Medulla oblongata (tissue), 1 donor: ENCODE results near the gene TMEM106B.
A peak's percentile ranks its signal among the peaks of the same experiment; 100 is the strongest.

Experiments used
- DNase-seq: peaks from one replicate; pipeline ENCODE4 v3.0.0-alpha.2; 2015; ENCODE audit errors: extremely low spot score

The TMEM106B gene

DNA sequence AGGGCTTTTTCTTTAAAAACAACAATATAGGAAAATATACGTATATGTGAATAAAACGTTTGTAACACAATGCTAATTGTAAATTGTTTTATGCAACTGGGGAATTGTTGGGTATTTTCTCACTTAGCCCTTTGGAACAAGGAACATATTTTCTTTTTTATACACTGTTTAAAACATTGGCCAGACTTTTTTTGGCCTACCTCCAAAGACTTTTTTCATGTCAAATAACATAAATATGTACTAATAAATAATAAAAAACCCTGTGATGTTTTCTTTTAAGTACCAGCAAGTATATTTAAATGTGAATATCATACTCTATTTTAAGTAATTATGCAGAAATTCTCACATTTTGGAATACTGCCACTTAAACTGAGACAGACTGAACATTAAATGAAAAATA, 15.7 kb downstream of the TMEM106B start:
- no peak for DNase-seq

DNA sequence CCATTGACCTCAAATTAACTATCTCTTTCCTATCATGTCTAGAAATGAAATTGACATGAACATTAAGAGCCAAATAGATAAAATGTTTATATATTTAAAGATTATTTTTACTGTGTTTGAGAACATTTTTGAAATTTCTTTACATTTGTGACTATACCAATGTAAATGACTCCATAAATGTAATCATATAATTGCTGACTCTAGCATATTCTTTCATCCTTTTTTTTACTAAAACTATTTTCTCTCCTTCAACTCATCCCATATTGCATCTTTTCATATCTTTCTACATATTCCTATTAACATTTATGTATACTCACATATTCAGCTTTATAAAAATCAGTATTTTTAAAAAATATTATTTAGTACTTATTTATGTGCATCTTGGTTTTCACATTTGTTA, 16.9 kb downstream of the TMEM106B start:
- no peak for DNase-seq

DNA sequence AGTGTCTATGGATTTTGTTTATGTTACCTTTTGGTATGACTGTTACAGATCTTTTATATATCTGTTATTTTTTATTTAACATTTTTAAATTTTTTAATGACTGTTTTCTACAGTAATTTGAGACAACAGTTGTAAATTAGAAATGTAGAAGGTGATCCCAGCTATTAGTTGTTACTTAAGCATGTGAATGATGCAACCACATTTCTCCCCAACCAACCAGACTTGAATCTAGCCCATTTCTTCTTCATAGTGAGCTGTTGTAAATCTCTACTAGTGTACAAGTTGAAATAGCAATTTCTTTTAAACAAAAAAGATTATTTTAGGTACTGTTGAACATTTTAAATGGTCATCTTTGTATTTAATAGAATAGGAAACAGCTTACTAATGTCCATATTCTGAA, 18.0 kb downstream of the TMEM106B start:
- DNase-seq = no peak

DNA sequence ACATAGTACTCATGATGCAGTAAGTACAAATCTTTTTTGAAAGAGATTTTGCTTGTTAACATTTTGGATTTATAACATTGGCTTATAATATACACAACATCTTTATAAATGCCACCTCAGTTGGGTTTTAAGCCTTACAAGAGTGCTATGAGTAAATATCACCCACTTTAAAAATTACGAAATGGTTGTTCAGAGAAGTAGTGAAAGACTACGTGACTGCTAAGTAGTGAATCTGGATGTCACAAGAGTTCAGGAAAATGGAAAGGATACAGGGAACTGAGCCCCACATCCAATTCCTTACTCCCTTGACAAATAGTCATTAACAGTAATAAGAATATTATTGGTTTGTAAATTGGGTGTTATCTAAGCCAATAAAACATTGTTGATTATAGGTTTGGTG, 20.0 kb downstream of the TMEM106B start:
- DNase-seq = no peak

DNA sequence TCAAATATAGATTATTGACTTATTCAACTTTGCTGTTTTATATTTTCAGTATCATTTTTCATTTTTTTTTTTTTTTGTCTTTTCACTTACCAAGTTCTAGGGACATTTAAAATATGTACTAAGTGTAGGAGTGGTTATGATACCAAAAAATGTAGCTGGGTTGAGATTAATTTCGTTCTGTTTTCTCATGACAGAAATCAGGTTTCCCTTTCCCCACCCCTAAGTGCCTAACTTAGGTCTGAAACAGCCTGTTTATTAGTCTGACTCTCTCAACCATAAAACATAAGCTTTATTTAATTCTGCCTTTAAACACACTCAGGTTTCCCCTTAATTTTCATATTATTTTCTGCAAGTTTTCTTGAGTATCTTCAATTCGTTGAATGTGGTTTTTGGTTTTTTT, 22.1 kb downstream of the TMEM106B start:
- DNase-seq = no peak

DNA sequence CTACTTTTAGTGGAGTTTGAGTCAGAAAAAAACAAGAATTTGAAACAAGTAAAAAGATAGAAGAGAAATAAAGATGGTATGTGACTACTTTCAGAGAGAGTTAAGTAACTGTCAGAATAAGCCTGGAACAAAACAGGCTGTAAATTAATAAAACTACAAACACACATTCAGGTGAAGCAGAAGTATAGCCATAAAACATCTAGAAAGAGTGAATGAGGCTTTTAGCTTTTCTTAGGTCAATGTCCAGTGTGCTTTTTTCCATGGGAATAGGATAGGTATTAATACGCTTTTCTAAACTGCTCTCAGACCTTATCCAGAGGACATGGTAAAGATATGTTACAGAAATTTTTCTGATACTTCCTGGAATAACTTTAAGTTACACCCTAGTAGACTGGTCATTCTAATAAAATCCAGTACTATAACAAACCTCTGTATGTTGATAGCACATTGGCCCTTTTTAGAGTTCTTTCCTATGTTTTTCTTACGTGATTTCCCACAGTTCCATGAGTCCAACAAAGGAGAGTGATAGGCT, 23.3 kb downstream of the TMEM106B start:
- no peak for DNase-seq

DNA sequence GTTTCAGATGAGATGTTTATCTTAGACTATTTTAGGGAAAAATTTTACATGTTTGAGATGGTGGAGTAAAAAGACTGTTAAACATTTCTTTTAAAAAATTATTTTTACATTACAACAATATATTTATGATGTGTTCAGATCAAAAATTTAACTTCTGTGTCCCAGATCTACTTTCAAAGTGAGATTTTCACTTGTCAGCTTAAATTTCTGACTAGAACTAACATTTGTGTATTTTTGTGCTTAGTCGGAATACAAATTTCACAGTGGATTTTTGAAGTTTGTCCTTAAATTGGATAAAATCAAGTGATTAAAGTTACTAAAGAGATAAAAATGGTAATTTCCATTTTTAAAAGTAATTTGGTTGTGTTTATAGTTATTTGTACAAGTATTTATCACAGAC, 24.9 kb downstream of the TMEM106B start:
- no peak for DNase-seq

DNA sequence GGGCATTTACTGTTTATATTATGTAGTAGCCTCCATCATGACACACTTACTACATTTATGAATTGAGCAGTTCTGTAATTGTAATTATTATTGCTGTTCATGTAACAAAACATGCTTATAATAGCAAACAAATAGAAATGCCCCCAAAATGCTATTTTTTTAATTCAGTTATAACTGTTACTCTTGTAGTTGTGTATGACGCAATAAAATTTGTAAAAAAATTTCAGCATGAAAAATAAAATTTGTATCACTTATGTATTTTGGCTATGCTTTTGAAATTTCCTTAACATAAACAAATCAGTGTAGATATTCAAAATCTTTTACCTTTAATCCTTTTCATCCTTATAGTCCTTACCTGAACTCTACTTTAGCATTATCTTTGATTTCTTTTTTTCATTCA, 25.9 kb downstream of the TMEM106B start:
- DNase-seq = no peak

DNA sequence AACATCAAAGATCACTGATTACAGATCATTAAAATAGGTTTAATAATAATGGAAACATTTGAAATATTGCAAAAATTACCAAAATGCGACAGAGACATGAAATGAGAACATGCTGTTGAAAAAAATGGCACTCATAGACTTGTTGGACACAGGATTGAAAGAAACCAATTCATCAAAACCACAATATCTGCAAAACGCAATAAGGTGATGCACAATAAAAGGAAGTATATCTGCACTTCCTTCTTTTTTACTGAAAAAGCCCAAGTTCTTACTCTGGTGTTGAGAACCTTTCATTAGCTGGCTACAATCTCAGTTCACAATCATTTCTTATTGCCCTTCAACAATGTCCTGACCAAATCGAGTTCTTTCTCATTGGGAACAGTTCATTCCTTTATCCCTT, 28.7 kb downstream of the TMEM106B start:
- DNase-seq = no peak

DNA sequence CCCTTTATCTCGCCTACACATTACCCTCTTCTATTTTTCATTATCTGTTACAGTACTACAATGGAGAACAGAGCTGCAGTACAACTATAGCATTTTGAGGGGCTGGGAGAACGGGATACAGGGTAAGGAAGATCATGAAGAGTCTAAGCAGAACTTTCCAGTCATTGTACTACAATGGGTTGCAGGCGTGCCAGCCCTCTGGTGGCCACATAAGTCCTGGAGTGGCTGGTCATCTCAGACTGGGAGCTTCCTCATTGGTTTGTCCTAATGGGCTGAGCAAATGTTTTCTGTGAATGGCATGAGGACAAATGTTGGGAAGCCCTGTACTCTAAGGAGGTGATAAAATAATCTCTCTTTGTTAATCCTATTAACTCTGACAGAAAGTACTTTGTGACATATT, 33.0 kb downstream of the TMEM106B start:
- DNase-seq = no peak

DNA sequence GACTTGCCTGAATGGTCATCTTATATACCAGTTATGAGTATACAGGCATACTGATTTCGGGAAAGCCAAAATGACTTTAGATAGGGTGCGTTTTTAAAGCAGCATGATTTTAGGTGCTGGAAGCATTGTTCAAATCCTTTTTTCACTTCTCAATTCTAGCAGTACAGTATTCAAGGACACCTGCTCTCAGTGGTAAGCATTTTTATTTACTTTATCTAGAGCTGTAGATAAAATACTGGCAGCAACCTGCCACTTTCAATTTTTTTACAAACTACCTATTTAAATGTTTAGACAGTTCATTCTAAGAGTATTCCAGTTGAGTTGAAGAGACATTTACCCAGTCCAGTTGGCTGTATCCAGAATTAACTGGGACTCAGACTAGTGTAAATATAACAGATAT, 33.6 kb downstream of the TMEM106B start:
- DNase-seq = no peak

DNA sequence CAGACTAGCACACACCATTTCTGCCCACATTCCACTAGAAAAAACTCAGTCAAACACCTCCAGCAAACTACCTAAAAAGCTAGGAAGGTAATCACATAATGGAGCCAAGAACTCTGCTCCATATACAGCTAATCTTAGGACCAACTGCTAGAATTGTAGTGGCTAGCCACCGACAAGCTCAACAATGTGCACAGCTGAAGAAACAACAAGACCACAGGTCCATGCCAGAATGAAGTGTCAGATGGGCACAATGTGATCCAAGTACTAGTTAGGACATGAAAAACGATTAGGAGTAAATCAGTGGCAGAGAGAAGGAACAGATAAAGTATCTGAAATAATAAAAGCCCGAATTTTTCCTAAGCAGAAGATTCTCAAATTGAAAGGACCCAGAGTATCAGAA, 38.6 kb downstream of the TMEM106B start:
- DNase-seq = no peak

DNA sequence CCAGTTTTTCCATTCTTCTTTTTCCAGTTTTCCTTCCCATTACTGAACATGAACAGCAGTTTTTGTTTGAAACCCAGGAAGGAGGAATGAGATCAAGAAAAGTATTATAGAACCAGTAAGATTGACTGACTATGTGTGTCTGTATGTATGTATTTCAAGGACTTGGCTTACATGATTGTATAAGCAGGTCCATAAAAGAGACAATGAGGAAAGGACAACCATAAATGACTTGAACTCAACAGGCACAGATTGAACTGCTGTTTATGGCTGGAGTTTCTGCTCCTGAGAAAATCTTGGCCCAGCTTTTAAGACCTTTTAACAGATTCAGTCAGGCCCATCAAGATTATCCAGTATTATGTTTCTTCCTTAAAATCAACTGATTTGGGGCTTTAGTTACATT, 39.1 kb downstream of the TMEM106B start:
- DNase-seq = no peak

DNA sequence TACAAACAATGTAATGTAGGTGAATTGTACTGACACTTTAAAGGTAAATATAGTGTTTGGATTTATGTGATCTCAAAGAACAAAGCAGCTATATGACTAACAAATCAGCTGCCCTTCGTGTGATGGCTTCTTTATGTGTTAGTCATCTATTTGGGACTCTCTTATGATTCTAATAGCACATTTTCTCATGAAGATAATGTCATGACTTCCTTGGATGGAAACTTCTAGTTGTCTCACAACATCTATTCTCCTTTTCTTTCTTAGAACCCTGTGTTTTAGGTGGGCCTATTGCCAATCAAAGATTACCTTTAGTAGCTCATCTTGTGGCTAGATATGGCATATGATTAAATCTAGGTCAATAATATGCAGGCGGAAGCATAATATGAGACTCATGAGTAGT, 45.0 kb downstream of the TMEM106B start:
- DNase-seq = no peak

DNA sequence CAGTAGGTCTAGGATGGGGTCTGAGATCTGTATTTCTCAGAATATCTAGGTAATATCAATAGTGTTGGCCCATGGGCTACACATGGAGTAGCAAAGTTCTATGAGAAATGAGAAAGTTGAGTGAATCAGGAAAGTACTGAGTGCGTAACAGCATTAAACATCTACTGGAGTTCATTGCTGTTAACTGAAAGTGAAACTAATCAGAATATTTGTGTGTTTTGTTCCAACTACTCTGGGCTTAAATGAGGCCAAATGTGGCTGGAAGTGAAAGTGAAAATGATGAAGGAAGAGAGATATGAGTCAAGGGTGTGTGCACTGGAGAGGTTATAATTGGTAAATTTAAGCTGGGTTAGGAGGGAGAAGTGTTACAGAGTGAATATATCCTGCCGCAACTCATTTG, 46.5 kb downstream of the TMEM106B start:
- DNase-seq = peak; percentile 23

DNA sequence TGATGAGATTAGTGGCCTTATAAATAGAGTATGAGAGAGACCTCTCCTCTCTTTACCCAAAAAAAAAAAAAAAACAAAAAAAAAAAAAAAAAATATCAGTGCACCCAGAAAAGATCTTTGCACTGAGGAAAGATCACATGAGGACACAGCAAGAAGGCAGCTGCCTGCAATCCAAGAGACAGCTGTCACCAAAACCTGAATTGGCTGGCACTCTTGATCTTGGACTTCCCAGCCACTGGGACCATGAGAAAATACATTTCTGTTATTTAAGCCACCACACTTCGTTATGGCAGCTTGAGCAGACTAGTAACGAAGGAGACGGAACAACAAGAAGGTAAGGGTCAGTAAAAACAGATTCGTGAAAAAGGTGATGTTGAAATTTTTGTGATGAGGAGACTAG, 47.0 kb downstream of the TMEM106B start:
- no peak for DNase-seq

DNA sequence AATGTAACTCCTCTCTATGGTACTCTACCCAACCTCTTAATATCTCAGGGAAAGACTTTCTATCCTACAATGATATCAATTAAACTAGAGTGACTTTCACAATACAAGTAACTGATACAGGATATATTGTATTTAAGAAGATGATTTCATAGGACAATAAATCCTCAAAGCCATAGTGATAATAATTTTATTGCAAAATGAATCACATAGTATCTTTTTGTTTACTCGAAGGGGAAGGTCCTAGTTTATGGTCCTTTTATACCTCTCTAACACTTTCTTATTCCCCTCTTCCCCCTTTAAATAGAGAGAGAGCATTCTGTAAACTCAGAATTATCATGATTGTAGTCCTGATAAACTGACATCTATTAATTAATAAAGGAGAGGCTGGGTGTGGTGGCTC, 56.4 kb downstream of the TMEM106B start:
- no peak for DNase-seq

DNA sequence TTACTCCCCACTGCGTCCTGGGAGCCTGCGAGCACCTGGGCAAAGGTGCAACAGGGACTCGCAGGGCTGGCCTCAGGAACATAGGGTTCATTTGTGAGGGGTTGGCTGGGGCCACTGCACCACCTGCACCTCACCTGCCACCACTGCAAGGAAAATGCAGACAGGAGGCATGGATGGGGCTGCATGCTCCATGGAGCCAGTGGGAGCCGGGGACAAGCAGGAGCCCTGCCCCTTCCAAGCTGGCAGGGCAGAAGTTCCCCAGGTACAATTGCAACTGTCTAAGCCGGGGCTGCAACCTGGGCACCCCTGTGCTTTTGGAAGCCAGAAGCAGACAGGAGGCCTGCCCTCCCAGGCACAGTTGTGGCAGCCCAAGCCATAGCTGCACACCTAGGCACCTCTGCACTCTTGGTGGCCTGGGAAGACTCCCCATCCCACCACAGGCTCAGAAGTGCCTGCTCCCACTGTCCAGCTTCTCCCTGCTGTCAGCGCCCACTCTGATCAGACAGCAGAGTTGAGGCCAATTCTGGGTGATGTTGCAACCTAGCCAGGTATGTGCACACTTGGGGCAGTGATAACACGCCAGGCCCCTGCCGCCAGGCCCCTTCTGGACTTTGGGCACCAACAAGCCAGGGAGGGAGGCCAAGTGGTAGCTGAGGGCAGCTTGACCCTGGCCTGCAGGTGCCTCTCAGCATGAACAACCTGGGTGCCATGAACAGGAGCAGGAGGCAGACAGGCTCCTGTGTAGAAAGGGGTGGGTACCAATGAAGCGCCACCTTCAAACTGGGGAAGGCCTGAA, 58.2 kb downstream of the TMEM106B start:
- DNase-seq = no peak

DNA sequence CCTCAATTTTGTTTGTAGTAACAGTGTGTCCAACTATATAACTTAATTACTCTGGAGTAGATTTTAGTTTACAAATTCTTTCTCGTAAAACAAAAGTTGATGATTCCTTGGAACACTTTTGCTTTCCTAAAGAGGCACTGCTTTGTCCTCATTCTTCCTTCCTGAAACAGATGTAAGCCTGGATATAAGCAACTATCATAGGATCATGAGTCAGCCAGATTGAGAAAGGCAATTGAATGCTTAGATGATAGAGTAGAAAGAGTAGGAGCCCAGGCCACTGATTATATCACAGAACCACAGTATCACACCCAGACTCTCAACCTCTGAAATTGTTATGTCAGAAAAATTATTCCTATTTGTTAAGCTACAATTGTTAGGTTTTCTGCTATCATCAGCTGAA, 69.9 kb downstream of the TMEM106B start:
- no peak for DNase-seq

DNA sequence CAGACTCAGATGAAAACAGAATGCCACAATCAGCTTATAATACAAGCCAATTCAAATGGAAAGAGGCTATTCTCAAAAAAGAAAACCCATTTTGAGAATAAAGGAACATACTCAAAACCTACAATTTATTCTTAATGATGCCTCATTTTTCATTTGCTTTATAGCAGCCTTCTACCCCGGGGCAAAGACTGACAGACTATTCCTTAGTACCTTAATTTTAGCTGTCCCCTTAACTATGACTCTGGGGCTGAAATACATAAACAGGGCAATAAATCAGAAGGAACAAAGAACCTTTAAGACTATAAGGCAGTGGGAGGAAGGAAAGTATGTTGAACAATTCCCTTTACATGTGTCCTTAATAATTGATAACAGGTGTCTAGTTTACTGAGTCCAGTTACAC, 76.8 kb downstream of the TMEM106B start:
- no peak for DNase-seq

DNA sequence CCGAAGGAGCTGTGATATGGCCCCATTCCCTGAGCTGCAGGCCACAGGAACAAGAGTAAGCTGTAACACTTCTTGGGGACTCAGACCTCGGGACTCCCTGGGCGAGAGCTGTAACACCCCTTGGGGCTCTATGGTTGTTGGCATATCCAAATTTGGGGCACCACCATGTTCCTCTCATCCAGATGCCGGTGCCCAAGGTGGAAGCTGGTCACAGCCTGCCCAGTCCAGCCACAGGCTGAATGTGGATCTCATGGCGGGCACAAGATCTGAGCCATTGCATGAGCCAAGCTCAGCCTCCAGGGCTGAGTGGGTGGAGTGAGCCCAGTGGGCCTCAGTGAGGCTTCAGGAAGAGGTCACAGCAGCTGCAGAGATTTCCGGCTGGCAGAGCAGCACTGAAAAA, 78.9 kb downstream of the TMEM106B start:
- no peak for DNase-seq

DNA sequence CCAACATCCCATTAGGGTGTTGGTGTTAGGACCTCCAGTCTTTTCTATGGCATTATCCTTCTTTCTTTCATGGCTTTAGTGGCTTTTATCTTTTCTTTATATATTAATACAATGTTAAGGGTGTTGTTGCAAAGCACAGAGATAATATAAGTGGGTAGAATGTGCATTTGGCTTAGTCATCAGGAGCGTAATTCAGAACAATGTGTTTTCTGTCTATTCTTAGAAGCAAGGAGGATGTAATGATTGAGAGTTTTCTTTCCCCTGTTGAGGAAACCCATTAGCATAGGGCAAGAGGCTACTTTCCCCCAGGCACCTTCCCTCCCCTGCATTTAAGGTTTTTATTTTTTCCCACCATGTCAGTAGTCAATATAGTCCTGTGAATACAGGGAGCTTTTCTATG, 79.7 kb downstream of the TMEM106B start:
- DNase-seq = no peak

DNA sequence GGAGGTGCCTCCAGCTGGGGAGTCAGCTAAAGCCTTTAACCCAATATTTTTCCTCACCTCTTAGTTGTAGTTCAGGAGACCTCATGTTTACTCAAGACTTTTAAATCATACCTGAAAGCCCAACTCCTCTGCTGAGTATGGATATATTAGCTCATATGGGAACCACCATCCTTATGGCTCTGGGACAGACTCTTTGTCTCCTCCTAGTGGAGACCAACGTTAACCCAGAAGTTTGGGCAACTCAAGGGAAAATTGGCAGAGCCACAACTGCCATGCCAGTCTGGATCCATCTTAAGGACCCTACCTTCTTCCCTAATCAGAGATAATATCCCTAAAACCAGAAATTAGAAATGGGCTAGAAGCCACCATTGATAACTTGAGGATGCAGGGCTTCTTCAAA, 80.8 kb downstream of the TMEM106B start:
- no peak for DNase-seq
